Keratinocyte (primary cell): ENCODE results near the gene FMNL3. TPM values are rescaled to one million over a fixed set of nuclear protein-coding genes. Genes with fewer than 3 reads are reported as not detected.

Experiments used
- DNase-seq: peaks from one replicate; pipeline ENCODE4 v3.0.0-alpha.2; 2011; ENCODE audit warnings: low read depth, missing footprints, low spot score
- FAIRE-seq: peaks from 2 replicates; lab custom pipeline; 2011; peaks lifted over from hg19 to GRCh38; lab: Jason Lieb, UNC
- H2AFZ ChIP-seq: 2 replicates; pipeline ENCODE4 v1.6.0; 2012; ENCODE audit warnings: low read length, control low read depth, inconsistent platforms; ENCODE audit not compliant: control insufficient read depth
- H3K27ac ChIP-seq: 2 replicates; pipeline ENCODE4 v1.5.1; 2011; ENCODE audit warnings: low read length; ENCODE audit not compliant: control insufficient read depth, insufficient read depth
- H3K27me3 ChIP-seq: 3 replicates; pipeline ENCODE4 v1.6.0; 2011; ENCODE audit warnings: low read length; ENCODE audit not compliant: control insufficient read depth, insufficient read depth; ENCODE audit errors: extremely low read depth
- H3K36me3 ChIP-seq, 2 experiments: 2 replicates in 1 of 2; 3 replicates in 1 of 2; pipeline ENCODE4 v1.5.1; 2011; ENCODE audit warnings: low read length in 2 of 2, mild to moderate bottlenecking in 1 of 2; ENCODE audit not compliant: control insufficient read depth in 2 of 2, insufficient read depth in 2 of 2; ENCODE audit errors: extremely low read depth in 1 of 2
- H3K4me1 ChIP-seq: 3 replicates; pipeline ENCODE4 v1.5.1; 2011; ENCODE audit warnings: low read length; ENCODE audit not compliant: control insufficient read depth, insufficient read depth; ENCODE audit errors: extremely low read depth
- H3K4me2 ChIP-seq: 3 replicates; pipeline ENCODE4 v1.6.0; 2011; ENCODE audit warnings: low read depth, low read length; ENCODE audit not compliant: control insufficient read depth, insufficient read depth; ENCODE audit errors: extremely low read depth
- H3K4me3 ChIP-seq, 3 experiments: fragments of 200-600 bp in 1 of 3; sonication (generic) in 1 of 3; 2 replicates in 2 of 3; 3 replicates in 1 of 3; pipeline ENCODE4 v1.5.1; 2011 to 2016; ENCODE audit warnings: low read length in 3 of 3, mild to moderate bottlenecking in 3 of 3, control low read depth in 2 of 3, inconsistent platforms in 1 of 3, low read depth in 1 of 3, mixed read lengths in 1 of 3, mixed run types in 1 of 3, moderate library complexity in 1 of 3; ENCODE audit not compliant: control insufficient read depth in 2 of 3, insufficient read depth in 2 of 3; ENCODE audit errors: extremely low read depth in 1 of 3
- H3K79me2 ChIP-seq: 2 replicates; pipeline ENCODE4 v1.6.0; 2012; ENCODE audit warnings: low read length; ENCODE audit not compliant: control insufficient read depth, insufficient read depth
- H3K9ac ChIP-seq: 3 replicates; pipeline ENCODE4 v1.6.0; 2011; ENCODE audit warnings: low read length; ENCODE audit not compliant: control insufficient read depth, insufficient read depth; ENCODE audit errors: extremely low read depth
- H3K9me1 ChIP-seq: 3 replicates; pipeline ENCODE4 v1.6.0; 2011; ENCODE audit warnings: low read length; ENCODE audit not compliant: control insufficient read depth, insufficient read depth; ENCODE audit errors: extremely low read depth
- H3K9me3 ChIP-seq: 2 replicates; pipeline ENCODE4 v1.5.1; 2012; ENCODE audit warnings: low read depth, low read length; ENCODE audit not compliant: control insufficient read depth
- H4K20me1 ChIP-seq: 3 replicates; pipeline ENCODE4 v1.6.0; 2011; ENCODE audit warnings: low read length; ENCODE audit not compliant: control insufficient read depth, insufficient read depth; ENCODE audit errors: extremely low read depth
- EZH2 ChIP-seq: IDR thresholded peaks from one replicate; pipeline ENCODE4 v1.6.1; 2012; ENCODE audit warnings: inconsistent platforms, mild to moderate bottlenecking, low read length, moderate library complexity
- dilution Hi-C: fragments of 300-500 bp; cut with MboI; formaldehyde crosslinking; loops from one replicate; pipeline ENCODE4 v1.7.0; 2020; ENCODE audit warnings: low sequenced_read_pairs; ENCODE audit not compliant: extremely low pct_ligation_motif_present
- polyA plus RNA-seq, 5 experiments: library from polyadenylated mRNA; depleted of rRNA in 3 of 5; stranded (reverse) in 3 of 5; stranded (forward) in 1 of 5; unstranded in 1 of 5; fragments of >200 nt; gene quantifications; 1 replicate in 1 of 5; 2 replicates in 3 of 5; 3 replicates in 1 of 5; pipeline versions ENCODE4 v1.2.1 to v1.2.3, GENCODE V29; 2011 to 2012; ENCODE audit warnings: missing spikeins in 2 of 5, low read depth in 1 of 5, low replicate concordance in 1 of 5
- TF ChIP-seq, protein P1 (sequence below), 3 experiments: IDR thresholded peaks in 1 of 3; conservative IDR thresholded peaks in 1 of 3; optimal IDR thresholded peaks in 1 of 3; 2 replicates in 2 of 3; 3 replicates in 1 of 3; pipeline versions ENCODE3 to v1.5.1; 2011; ENCODE audit warnings: low read length in 3 of 3, mild to moderate bottlenecking in 3 of 3, moderate library complexity in 2 of 3, control low read depth in 1 of 3, inconsistent platforms in 1 of 3; ENCODE audit not compliant: insufficient read depth in 2 of 3; ENCODE audit errors: extremely low read depth in 1 of 3

FMNL3 gene
- polyA plus RNA-seq, 1 donor (not counting 4 experiments of a cell fraction or from before 2014, with no cell fraction given), result 1.1 TPM

DNA sequence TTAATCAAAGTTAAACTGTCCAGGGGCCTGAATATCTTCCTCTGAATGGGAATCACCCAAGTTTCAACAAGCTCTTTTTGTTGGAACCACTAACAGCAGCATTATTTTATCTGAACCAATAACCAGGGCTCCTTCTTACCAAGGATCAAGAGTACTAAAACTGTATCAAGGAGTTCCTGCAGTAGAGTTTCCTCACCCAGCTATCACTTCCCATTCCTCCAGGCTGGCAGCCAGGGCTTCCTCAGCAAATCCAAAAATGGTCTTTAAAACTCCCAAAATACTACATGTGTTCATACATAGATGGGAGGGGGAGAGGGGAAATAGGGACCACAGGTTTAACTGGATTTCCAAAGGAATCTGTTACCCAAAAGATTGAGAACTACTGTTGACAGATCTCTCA is 10.5 kb downstream of the FMNL3 start:
- Histone ChIP-seq H3K27ac (no peak overlapping the region), H3K4me2 (no peak overlapping the region), H4K20me1 (no peaks in the 10 kb centered on the region), H3K79me2 (no peaks in the 10 kb centered on the region), H3K9me3 (no peaks in the 10 kb centered on the region), H2AFZ (no peak overlapping the region), H3K9me1 (no peaks in the 10 kb centered on the region), H3K36me3 (no peaks in the 10 kb centered on the region), H3K4me3 (no peak overlapping the region), H3K27me3 (no peaks in the 10 kb centered on the region), H3K4me1 (no peaks in the 10 kb centered on the region), H3K9ac (no peak overlapping the region)
- FAIRE-seq, result no peak
- DNase-seq, result no peak
- TF ChIP-seq EZH2, result no peak
- TF ChIP-seq, protein P1, sequence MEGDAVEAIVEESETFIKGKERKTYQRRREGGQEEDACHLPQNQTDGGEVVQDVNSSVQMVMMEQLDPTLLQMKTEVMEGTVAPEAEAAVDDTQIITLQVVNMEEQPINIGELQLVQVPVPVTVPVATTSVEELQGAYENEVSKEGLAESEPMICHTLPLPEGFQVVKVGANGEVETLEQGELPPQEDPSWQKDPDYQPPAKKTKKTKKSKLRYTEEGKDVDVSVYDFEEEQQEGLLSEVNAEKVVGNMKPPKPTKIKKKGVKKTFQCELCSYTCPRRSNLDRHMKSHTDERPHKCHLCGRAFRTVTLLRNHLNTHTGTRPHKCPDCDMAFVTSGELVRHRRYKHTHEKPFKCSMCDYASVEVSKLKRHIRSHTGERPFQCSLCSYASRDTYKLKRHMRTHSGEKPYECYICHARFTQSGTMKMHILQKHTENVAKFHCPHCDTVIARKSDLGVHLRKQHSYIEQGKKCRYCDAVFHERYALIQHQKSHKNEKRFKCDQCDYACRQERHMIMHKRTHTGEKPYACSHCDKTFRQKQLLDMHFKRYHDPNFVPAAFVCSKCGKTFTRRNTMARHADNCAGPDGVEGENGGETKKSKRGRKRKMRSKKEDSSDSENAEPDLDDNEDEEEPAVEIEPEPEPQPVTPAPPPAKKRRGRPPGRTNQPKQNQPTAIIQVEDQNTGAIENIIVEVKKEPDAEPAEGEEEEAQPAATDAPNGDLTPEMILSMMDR (optimal IDR thresholded peaks at IDR 0.05 in 1 of 3, IDR thresholded peaks at IDR 0.05 in 1 of 3, conservative IDR thresholded peaks at IDR 0.05 in 1 of 3; ENCODE audit: extremely low read depth in 1 of 3, insufficient read depth in 2 of 3, low read length in 3 of 3), result no peak
- dilution Hi-C loops, result no loop called here

DNA sequence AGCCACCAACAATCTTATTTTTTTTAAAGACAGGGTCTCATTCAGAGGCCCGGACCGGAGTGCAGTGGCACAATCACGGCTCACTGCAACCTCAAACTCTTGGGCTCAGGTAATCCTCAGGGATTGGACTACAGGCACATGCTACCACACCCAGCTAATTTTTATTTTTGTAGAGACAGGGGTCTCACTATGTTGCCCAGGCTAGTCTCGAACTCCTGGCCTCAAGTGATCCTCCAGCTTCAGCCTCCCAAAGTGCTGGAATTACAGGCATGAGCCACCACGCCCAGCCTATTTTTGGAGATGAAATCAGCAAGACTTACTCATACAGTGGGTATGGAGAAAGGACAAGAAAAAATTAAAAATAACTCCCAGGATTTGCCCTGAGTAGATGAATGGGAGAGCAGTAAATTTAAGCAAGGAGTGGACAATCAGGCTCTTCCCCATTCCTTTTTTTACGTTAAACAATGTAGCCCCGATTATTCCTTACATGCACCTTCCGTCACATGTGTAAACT is 13.2 kb downstream of the FMNL3 start:
- FAIRE-seq (no peak), DNase-seq (no peak)

More for the DNA sequence above, 13.2 kb downstream of the FMNL3 start:
- H4K20me1 ChIP-seq, result no peaks in the 10 kb centered on the region
- H3K9ac ChIP-seq, result no peak overlapping the region
- TF ChIP-seq EZH2, result no peak
- TF ChIP-seq, protein P1 (optimal IDR thresholded peaks at IDR 0.05 in 1 of 3, IDR thresholded peaks at IDR 0.05 in 1 of 3, conservative IDR thresholded peaks at IDR 0.05 in 1 of 3; ENCODE audit: extremely low read depth in 1 of 3, insufficient read depth in 2 of 3, low read length in 3 of 3), result no peak
- no peak overlapping the region for H3K4me2 ChIP-seq
- no peaks in the 10 kb centered on the region for H3K9me1 ChIP-seq
- dilution Hi-C loops, result no loop called here
- no peaks in the 10 kb centered on the region for H3K4me1 ChIP-seq
- no peak overlapping the region for H3K4me3 ChIP-seq
- no peak overlapping the region for H2AFZ ChIP-seq
- H3K27me3 ChIP-seq, result no peaks in the 10 kb centered on the region
- no peaks in the 10 kb centered on the region for H3K9me3 ChIP-seq
- no peaks in the 10 kb centered on the region for H3K36me3 ChIP-seq
- H3K27ac ChIP-seq, result no peak overlapping the region
- H3K79me2 ChIP-seq, result no peaks in the 10 kb centered on the region
